HG03432 (cell line): ENCODE data around the gene CAPN5.

Experiments used
- ATAC-seq: cut with Tn5 transposase; IDR thresholded peaks from one replicate; pipeline ENCODE4 v1.9.1; 2021; ENCODE audit warnings: mild to moderate bottlenecking, moderate library complexity; ENCODE audit not compliant: unreplicated experiment

Gene CAPN5

DNA sequence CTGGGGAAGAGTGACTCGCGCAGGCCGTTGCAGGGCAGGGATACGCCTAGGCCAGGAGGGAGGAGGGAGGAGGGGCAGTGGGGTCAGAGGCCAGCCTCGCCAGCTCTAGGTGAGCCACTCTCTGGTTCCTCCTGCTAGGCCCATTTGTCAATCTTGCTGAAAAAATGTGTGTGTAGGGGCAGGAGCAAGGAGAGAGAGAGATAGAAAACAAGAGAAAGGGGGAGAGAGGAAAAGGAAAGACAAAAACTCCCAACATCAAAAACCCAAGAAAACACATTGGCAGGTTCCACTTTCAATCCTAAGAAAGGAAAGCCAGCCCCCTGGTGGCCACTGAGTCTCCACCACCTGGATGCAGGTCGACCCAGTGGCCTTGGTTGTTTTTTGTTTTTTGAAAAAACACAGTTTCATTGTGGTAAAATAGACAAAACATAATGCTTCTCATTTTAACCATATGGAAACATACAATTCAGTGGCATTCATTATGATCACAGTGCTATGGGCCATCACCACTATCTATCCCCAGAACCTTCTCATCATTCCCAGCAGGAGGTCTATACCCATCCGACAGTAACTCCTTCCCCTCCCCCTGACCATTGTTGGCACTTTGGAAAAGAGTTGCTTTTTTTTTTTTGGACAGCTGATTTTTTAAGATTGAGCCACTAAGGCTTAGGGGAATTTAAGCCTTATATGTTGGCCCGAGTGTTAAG lies 46.8 kb downstream of the CAPN5 start:
- ATAC-seq, result no peak

DNA sequence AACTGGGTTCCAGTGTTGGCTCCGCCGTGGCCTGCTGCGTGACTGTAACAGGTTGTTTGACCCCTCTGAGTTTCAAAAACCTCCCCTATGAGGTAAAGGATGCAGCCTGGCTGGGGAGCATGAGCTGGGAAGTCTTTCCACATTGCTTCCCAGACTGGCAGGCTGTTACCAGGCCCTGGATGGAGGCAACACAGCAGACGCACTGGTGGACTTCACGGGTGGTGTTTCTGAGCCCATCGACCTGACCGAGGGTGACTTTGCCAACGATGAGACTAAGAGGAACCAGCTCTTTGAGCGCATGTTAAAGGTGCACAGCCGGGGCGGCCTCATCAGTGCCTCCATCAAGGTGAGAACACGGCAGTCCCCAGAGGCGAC lies 47.3 kb downstream of the CAPN5 start:
- no peak for ATAC-seq

DNA sequence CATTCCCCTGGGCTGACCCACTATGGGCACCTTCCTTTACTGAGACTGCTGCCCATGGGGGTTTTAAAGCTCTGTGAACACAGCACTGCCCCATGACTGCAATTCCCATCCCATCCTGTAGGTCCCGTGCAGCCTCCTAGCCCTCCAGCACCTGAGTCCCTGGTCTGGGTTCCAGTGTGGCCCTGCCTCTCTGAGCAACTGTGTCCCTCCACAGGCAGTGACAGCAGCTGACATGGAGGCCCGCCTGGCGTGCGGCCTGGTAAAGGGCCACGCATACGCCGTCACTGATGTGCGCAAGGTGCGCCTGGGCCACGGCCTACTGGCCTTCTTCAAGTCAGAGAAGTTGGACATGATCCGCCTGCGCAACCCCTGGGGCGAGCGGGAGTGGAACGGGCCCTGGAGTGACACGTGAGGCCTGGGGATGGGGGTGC lies 48.4 kb downstream of the CAPN5 start:
- ATAC-seq, result no peak

DNA sequence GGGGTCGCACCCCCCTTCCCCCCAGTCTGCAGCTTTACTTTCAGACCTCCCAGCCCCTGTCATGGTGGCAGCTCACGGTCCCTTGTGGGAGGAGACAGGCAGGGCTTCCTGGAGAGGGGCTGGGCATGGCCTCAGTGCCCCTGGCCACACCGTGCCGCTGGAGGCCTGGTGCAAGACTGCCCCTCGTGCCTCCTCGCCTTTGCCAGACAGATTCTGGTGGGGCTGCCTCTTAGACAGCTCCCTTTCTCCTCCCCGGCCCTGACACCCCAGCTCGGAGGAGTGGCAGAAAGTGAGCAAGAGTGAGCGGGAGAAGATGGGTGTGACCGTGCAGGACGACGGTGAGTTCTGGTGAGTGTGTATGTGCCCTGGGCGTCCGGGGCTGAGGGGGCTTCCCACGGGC lies 49.2 kb downstream of the CAPN5 start:
- ATAC-seq, result no peak

DNA sequence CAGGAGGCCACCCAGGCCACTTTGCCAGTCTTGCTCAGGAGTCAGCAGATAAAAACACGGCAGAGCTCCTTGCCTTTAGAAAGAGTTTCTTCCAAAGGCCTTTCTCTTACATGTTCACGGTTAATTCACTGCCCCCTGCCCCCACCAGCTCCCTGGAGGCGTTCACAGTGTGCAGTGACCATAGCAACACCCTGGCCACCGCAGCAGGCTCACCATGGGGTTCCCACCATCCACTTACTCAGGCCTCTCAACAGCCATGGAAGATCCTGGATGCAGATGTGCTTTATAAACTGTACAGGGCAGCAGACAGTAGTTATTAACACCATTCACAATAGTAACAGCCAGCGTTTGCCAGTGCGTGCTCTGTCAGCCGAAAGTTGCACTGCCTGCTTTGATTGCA lies 50.7 kb downstream of the CAPN5 start:
- ATAC-seq, result no peak

DNA sequence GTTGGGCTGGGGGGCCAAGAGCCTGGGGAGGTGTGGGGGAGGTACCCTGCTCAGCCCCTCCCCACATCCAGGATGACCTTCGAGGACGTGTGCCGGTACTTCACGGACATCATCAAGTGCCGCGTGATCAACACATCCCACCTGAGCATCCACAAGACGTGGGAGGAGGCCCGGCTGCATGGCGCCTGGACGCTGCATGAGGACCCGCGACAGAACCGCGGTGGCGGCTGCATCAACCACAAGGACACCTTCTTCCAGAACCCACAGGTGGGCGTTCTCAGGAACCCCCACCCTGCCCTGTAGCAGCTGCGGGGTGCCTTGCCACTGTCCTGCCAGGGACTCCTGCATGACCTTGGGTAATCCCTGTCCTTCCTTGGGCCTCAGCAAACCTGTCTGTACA lies 51.3 kb downstream of the CAPN5 start:
- ATAC-seq, result no peak

DNA sequence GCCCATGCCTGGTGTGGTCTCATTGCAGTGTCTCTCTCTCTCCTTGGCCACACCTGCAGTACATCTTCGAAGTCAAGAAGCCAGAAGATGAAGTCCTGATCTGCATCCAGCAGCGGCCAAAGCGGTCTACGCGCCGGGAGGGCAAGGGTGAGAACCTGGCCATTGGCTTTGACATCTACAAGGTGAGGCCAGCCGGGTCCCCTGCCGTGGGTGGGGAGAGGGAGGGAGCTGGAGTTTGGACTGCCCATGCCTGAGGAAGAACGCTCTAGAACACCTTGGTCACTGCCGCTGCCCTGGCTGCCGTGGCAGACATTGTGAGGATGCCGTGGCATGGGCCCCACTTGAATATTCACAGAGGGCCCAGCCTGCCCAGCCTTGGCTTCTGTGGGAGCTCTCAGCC lies 52.2 kb downstream of the CAPN5 start:
- ATAC-seq, result no peak

DNA sequence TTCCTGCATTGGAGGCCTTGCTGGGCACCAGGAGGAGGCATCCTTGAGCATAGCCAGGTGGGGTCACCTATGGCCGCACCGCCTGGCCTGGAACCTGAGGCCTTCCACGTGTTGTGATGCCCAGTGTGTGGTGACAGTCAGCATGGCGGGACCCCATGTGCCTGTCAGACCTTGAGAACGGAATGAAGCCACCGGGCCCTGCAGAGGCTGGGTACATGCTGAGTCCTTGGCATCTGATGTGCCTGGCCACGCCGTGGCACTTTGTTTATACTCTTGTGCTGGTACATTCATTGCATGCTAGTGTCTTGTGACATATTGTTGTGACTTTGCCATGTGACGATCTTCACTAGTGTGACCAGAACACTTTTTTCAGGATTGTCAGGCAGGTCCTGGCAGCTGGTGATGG lies 52.8 kb downstream of the CAPN5 start:
- ATAC-seq, result no peak

DNA sequence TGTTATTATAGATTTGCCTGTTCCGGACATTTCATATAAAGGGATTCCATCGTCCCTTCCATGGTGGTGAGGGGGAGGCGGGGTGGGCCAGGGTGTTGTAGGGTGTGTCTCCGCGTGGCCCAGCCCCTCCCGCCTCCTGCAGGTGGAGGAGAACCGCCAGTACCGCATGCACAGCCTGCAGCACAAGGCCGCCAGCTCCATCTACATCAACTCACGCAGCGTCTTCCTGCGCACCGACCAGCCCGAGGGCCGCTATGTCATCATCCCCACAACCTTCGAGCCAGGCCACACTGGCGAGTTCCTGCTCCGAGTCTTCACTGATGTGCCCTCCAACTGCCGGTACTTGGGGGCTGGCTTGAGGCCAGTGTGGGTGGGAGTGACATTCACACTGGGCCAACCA lies 53.8 kb downstream of the CAPN5 start:
- no peak for ATAC-seq

DNA sequence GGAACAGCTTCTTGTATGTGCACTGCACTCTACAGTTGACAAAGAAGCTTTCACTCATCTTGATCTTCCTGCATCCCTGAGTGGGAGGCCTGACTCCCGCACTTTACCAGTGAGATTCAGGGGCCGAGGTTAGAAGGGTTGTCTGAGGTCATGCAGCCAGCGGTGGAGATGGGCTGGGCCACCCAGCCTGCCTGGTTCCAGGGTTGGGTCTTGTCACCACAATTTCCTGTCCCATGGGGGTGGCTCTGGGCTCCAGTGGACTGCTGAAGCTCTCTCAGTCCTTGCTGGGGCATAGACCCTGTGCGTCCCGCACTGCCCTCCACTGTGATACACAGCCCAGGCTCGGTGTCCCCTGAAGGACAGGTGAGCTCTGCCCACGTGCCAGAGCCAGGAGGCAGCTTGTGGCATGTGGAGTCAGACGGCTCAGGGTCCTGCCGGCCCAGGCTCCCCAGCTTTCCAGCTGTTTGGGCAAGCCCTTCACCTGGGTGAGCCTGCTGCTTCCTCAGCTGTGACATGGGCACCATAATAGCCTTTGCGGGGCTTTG lies 54.4 kb downstream of the CAPN5 start:
- ATAC-seq, result no peak

DNA sequence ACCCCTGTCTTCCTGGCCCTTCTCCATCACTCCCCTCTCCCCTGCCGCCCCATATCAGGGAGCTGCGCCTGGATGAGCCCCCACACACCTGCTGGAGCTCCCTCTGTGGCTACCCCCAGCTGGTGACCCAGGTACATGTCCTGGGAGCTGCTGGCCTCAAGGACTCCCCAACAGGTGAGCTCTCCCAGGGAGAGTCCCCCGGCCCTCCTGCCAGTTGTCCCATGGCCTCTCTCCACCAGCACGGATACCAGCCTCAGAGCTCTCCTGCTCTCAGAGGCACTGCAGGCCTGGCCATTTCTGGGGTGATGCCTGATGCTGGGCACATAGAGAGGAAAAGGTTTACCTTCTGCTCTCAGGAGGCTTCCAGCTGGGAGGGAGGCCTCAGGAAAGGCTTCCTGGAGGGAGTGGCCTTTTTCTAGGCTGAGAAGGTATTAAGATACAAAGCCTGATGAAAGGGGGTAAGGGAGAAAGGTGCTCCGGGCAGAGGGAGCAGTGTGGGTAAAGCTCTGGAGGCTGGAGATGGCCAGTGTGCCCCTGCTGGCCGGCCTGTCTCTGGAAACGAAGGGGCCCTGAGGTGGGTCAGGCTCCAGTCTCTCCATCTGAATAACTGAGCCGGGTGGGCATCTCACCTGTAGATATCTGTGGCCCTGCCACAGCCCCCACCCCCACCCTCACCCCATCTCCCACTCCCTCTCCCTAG lies 55.3 kb downstream of the CAPN5 start:
- no peak for ATAC-seq

DNA sequence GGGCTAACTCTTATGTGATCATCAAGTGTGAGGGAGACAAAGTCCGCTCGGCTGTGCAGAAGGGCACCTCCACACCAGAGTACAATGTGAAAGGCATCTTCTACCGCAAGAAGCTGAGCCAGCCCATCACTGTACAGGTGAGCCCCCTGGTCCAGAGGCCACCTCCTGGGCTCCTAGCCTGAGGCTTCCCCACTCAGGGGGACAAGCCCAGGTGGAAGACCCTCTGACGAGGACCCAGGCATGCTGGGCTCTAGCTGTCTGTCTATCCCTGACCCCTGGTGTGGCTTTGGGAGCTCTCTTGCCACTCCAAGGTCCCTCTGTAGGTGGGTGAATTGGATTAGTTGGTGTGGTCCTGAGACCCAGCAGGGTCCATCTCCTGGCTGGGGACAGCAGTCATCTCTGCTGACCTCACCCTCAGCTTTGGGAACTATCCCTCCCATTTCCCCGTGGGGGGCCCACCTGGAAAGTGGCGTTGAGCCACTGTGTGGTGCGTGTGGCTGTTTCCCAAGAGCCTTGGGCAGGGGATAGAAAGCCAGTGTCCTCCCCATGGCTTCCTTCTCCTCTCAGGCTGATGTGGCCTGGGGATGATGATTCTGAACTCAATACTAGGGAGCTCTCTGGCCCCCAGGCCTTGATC lies 55.9 kb downstream of the CAPN5 start:
- no peak for ATAC-seq

DNA sequence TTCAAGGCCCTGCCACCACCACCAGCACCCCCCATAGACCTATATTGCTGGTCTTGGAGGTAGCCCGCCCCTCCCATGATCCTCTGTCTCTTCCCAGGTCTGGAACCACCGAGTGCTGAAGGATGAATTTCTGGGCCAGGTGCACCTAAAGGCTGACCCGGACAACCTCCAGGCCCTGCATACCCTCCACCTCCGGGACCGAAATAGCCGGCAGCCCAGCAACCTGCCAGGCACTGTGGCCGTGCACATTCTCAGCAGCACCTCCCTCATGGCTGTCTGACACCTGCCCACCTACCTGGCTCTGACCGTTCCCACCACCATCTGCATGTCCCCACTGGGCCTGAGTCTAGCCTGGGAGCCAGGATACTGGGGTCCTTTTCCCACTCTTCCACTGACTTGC lies 56.8 kb downstream of the CAPN5 start:
- ATAC-seq, result no peak

DNA sequence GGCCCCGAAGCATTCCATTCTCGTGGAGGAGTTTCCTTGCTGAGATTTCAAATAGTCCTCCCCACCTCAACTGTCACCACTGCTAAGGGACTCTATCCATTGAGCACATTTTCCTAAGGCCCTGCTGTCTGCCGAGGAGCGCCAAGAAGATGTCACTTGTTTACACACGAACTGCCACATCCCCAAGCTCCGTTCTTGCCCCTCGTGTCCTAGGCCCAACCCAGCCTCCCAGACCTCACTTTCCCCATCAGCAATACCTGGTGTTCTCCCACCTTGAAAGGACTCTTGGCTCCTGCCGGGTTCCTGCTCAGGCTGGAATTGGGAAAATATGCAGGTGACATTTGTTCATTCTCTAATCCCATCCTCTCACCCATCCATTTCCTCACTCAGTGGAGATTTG lies 57.3 kb downstream of the CAPN5 start:
- ATAC-seq, result no peak

DNA sequence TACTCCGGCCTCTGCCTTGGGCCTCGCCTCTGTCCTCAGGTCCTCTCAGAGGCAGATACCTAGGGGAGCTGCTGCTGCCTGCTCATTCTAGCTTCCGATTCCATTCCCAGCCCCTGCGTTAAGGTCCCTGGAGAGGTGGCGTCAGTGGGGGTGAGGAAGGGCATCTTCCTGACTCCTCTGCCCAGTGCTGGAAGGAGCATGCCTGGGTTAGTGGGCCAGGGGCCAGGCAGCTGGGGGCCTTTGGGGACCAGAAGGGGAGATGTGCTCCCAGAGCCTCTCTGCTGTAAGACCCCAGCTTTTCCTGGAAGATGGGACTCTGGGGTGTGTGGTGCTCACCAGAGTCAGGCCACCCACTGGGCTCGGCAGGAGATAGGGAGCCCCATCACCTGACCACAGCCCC lies 57.7 kb downstream of the CAPN5 start:
- ATAC-seq, result no peak

DNA sequence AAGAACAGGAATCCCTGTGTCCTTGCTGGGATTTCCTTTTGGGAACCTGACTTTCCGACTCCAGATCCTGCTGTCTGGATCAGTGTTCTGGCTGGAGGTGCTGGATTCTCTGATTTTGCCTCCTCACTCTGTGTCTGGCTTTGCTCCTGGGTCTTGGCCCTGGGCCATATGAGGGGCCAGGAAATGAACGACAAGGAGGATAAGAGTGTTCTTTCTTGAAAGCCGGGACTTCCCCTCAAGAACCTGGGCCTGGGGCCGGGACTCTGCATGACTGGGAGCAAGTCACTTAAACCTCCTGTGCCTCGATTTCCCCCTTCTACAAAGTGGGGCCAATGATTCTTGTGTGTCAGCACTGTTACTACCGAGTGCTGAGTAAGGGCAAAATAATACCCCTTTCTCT lies 58.4 kb downstream of the CAPN5 start:
- ATAC-seq, result no peak

DNA sequence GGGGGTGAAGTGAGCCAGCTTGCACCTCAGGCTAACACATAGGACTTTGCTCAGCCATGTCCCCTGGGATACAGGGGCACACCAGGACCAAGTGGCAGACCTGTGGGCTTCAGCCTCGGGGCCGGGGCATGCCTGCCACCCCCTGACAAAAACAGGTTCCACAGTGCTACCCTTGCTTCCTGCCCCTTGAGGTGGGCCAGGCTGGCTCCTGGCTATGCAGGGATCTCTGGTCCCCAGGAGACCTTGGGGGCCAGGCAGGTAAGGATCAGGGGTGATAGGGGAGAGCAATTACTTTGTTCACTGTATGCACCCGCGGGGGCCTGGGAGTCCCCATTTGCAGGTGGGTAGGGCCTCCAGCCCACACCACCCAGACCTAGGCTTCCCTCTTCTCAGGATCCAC lies 58.9 kb downstream of the CAPN5 start:
- ATAC-seq, result no peak

DNA sequence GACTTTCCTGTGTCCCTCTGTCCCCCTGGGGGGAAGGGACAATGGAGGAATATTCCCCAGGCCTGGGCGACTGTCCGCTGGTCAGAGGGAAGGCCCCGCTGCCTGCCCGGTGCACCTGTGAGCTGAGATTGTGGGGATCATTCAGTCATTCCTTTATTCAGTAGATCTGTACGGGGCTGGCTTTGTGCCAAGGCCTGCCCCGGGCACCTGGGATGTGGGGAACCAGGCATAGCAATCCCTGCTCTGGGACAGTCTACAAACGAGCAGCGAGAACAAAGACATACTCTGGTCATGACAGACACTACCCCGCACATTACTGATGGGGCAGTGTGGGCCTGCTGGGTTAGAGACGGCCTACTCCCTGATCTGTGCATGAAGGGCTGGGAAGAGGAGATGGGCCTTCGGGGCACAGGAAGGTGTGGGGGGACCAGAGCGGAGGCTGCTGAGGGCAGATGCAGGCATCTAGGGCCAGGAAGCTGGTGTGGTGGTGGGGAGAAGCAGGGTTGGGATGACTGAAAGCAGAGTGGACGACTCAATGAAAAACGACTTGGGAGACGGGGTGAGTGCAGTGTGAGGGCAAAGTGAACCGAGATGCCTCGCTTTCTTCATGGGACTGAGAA lies 59.5 kb downstream of the CAPN5 start:
- no peak for ATAC-seq

DNA sequence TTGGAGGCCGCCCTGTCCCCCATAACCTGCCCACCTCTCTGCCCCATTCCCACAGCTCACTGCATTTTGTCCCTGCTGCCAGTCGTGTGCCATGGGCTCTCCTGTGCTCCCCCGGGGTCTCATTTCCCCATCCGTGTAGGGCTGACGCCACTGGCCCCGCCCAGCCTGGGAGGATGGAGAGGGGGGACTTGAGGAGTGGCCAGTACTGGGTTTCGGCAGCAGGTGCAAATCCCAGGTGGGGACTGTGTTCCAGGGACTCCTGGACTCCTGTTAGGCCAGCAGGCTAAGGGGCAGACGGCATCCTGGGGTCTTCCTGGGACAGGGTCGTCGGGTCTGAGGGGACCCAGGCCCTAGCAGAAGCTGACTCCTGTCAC lies 60.1 kb downstream of the CAPN5 start:
- no peak for ATAC-seq

DNA sequence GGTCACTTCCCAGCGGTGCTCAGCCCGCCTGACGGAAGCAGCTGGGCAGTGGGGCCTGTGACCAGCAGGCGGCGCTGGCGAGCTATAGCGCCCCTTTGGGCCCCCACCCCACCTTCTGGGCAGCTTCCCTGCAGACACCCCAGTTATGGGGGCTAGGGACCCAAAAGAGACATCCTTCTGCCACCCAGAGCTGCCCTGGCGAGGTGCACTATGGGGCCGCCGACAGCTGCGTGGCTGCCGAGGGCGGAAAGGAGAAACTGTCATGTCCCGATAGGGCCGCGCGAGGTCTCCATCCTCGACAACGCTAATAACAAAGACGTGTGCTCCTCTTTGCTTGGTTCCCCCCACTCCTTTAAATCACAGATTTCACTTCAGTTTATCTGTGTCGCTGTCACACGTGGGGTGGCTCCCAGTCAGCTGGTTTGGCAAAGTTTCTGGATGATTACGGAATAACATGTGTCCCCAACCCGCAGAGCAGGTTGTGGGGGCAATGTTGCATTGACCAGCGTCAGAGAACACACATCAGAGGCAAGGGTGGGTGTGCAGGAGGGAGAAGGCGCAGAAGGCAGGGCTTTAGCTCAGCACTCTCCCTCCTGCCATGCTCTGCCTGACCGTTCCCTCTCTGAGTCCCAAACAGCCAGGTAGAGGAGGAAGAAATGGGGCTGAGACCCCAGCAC lies 60.6 kb downstream of the CAPN5 start:
- no peak for ATAC-seq
